Posterior cingulate gyrus (tissue), 11 donors: Measurements from ENCODE around the gene INSYN1.
"Not testable (repeated sequence)": the region's sequence is repeated elsewhere in the genome, so short reads cannot be mapped to it uniquely, and the experiment has no call there.

Source experiments
- DNase-seq, 10 donors: peaks; one replicate each; pipeline versions ENCODE4 v3.0.0 to v3.0.0-alpha.2; 2020 to 2021; ENCODE audit warnings: mixed read lengths in 3 of 10
- intact Hi-C: fragments of 100-400 bp; cut with DNase I; formaldehyde crosslinking; loops from one replicate; pipeline ENCODE4 v1.15.1; 2023

INSYN1 gene

DNA sequence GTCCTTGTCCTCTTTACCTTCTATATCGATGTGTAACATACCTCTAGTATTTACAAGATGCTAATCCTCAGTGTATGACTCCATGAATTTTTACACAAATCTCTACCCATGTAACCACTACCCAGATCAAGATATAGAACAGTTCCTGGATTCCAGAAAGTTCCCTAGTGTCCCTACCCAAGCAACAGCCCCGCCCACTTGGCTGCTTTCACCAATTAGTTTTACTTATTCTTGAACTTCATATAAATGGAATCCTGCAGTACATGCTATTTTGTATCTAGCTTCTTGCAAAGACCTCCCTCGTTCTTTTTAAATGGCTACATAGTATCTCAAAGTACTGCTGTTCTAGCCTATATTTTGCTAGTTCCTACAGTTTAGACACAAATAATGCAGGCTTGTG, 35.9 kb downstream of the INSYN1 start:
- DNase-seq, result peak in 1 of 10 donors; percentile 8
- intact Hi-C loops, result no loop called here

DNA sequence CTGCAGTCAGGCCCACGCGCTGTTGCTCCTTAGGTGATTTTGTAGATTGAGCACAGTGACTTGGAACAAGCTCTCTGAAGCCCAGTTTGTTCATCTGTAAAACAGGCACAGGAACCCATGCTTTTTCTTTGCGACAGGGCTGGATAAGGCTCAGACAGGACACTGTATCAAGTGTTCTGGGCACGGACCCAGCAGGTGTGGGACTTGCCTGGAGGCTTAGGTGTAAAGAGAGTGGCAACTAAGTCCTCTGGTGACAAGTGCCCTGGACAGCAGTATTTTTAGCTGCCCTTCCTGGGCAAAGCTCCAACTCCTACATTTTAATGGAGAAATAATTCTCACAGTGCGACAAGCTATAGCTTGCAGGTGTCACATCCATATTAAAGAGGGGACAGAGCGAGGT, 36.7 kb downstream of the INSYN1 start:
- intact Hi-C loops, result no loop called here
- peak in 1 of 10 donors; percentile 21 for DNase-seq

DNA sequence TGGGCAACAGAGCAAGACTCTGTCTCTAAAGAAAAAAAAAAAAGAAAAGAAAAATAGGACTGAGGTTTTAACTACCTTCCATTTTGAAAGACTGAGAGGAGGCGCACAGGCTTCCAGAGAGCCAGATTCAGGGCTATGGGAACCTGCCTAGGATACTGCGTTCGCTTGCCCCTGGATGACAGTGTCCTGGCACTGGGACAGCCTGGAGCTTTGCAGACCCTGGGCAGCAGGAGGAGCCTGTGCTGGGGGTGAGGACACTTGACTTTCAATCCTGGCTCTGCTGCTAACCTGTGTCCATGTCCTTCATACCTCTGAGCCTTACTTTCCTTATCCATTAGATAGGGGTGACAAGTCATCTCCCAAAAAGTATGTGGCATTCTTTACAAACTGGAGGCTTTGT, 37.7 kb downstream of the INSYN1 start:
- peak in 3 of 10 donors; percentile 27 to 67 (median 60) for DNase-seq
- intact Hi-C loops, result no loop called here

DNA sequence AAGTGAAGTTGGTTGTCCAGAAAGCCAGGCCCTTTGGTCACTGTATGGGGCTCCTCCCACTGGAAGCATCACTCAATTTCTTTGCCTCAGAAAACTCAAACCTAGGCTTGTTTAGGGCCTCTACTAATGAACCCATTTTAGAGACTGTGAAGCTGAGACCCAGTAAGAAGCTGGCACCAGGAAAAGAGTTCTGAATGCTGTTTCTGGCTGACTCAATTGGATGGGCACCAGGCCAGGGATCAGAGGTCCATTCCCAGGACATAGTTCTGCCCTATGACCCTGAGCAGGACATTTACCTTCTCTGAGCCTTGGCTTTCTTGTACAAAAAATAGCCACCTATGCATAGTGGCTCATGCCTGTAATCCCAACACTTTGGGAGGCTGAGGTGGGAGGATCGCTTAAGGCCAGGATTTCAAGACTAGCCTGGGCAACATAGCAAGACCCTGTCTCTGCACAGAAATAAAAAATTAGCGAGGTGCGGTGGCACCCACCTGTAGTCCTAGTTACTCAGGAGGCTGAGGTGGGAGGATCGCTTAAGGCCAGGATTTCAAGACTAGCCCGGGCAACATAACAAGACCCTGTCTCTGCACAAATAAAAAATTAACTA, 38.4 kb downstream of the INSYN1 start:
- intact Hi-C loops, result loop anchor here (5.0 kb wide), 1 partner anchor 193 kb away; no protein-coding TSS in a partner anchor
- DNase-seq, result peak in 2 of 10 donors; percentile 6 to 49

DNA sequence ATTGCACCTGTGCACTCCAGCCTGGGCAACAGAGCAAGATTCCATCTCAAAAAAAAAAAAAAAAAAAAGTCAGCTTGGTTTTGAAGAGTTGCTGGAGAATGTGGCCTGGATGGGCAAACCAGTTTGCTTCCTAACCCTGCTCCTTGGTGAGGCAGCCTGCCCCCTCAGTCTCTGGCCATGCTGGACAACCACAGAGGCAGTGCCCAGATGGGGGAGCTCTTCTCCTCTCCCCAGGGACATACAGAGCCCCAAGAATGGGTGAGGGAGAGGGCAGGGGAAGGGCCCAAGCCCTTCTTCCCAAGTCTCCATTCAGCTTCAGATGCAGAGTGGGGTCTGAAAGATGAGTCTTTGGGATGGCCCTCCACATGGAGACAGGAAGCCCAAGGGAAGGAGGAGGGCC, 41.0 kb downstream of the INSYN1 start:
- peak in 7 of 10 donors; percentile 16 to 88 (median 37) for DNase-seq
- intact Hi-C loops, result loop anchor here (5.0 kb wide), 1 partner anchor 195 kb away; no protein-coding TSS in a partner anchor

DNA sequence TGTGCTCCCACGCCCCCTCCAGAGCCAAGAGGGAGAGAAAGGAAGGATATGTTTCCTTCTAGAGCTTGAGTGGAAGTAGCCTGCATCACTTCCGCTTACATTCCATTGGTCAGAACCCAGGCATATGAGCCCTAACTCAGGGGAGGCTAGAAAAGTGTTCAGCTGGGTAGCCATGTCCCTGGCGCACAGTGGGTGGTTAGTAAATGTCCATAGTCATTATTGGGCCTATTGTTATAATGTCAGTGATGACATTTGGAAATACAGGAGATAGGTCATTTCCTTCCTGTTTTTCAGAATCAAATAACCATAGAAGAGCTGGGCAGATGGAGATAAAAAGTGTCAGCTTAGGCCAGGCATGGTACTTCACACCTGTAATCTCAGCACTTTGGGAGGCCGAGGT, 41.6 kb downstream of the INSYN1 start:
- peak in 2 of 10 donors; percentile 6 to 29 for DNase-seq
- intact Hi-C loops, result loop anchor here (5.0 kb wide), 1 partner anchor 196 kb away; no protein-coding TSS in a partner anchor

DNA sequence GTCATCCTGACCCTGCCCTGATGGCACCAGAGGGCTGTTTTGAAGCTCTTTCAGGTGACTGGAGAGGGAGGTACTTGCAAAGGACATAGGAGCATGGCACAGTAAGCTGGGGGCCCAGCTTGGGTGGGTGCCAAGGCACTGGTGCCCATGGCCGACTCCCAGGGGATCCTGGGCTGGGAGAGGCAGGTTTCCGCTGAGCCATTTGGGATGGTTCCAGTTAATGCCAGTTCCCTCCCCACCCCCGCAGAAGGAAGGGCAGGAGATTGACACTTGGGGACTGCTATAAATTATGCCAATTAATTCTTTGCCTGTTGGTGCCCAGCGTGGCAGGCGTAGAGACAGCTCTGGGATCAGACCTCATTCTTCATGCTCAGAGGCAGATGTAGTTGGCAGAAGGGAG, 42.8 kb downstream of the INSYN1 start:
- peak in 3 of 10 donors; percentile 44 to 70 (median 49) for DNase-seq
- intact Hi-C loops, result loop anchor here (5.0 kb wide), 1 partner anchor 197 kb away; no protein-coding TSS in a partner anchor

DNA sequence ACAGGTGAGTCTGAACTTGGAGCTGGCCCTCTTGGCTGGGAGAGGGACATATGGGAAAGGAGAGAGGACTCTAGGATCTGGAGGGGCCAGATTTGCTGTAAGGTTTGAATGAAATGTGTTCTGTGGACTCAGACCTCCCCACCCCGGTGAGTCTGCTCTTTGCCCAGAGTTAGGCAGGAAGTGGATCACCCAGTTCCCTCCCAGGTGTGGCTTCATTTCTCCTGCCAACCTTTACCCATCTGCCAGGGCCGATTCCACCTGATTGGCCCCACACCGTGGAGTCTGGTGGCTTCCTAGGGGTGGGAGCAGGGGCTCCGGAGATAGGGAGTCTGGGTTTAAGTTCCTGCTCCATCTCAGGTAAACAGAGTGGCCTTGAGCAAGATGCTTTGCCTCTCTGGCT, 43.5 kb downstream of the INSYN1 start:
- intact Hi-C loops, result loop anchor here (5.0 kb wide), 1 partner anchor 198 kb away; no protein-coding TSS in a partner anchor
- peak in 3 of 10 donors; percentile 33 to 48 (median 48) for DNase-seq

DNA sequence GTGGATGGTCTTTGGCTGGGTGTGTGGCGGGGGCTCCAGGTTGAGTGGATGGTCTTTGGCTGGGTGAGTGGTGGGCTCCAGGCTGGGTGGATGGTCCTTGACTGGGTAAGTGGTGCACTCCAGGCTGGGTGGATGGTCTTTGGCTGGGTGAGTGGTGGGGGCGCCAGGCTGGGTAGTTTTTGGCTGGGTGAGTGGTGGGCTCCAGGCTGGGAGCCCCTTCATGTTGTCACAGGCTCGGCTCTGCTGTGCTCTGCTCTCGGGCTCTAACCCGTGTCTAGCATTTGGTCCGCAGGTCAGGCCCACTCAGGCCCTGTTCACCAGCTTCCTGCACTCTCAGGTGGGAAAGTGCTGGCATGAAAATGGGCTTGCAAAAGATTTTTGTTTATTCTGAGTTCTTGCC, 43.9 kb downstream of the INSYN1 start:
- intact Hi-C loops, result no loop called here
- DNase-seq, result peak in 3 of 10 donors; percentile 52 to 74 (median 63)

DNA sequence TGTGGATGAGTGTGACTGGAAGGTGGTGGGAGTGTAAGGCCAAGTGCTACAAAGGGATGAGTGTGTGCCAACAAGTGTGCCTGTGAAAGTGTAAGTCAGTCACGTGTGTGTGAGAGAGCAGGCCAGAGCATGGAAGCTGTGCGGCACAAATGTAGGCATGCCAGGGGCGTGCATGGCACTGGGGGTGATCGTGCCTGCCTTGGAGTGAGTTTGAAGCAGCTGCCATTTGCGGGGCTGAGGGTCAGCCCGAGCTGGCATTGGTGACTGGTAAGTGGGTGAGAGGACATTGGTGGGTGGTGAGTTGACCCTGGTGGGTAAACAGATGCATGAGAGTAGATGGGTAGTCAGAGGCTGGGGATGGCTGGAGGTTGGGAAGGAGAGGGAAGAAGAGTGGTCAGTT, 44.5 kb downstream of the INSYN1 start:
- peak in 3 of 10 donors; percentile 13 to 66 (median 60) for DNase-seq
- intact Hi-C loops, result no loop called here

DNA sequence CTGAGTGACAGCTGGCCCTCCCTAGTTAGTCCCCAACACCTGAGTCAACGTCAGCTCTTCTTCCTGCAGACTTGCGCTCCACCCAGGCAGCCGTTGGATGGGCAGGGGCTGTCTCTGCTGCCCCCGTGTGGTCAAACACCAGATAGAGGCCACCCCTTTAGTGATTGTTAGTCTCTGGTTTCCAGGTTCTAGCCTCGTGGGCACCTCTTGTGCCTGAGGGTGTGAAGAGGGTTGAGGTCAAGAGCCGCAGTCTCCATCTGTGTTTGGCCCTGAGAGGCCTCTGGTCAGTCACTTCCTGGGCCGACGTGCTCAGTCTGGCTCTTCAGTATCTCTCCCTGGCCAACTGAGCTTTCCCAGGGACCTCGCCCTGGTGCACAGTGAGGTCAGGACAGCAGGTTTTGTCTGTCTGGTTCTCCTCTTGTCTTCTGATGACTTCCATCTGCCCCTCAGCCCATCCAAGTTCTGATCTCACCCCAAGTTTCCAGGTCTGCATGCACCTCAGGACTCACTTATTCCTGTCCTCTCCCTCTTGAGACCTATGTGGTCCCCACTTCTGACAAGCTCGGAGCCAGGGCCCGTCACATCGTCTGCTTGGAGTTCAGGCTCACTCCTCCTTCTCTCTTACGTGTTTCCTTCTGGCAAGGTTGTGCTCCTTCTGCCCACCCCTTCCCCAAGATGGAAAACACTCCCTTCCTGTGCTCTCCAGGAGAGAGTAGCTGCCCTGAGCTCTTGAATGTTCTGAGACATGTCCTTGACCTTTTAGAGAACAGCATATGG, 48.1 kb downstream of the INSYN1 start:
- intact Hi-C loops, result no loop called here
- peak; percentile 29 to 94 (median 63) for DNase-seq

DNA sequence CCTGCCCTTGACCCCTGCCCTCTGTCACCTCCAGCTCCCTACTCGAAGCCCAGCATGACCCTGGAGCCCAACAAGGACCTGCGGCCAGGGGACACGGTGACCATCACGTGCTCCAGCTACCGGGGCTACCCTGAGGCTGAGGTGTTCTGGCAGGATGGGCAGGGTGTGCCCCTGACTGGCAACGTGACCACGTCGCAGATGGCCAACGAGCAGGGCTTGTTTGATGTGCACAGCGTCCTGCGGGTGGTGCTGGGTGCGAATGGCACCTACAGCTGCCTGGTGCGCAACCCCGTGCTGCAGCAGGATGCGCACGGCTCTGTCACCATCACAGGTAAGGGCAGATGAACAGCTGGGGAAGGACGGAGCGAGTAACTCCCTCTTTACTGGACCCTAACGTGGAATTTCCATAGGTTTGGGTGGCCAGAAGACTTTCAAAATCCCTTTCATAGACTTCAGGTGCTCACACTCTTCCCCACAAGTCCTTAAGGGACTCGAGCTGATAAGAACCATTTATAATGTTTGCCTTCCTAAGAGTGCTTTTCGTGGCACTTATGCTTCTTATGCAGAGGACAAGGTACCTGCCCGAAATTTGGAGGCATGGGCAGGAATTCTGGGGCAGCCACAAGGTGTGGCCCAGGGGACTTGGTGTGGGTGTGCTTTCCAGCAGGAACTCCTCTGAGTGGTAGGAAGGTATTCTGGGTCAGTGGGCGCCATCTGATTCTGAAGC, 48.8 kb downstream of the INSYN1 start:
- intact Hi-C loops, result not testable (repeated sequence)
- DNase-seq, result peak in 2 of 10 donors; percentile 21 to 50

DNA sequence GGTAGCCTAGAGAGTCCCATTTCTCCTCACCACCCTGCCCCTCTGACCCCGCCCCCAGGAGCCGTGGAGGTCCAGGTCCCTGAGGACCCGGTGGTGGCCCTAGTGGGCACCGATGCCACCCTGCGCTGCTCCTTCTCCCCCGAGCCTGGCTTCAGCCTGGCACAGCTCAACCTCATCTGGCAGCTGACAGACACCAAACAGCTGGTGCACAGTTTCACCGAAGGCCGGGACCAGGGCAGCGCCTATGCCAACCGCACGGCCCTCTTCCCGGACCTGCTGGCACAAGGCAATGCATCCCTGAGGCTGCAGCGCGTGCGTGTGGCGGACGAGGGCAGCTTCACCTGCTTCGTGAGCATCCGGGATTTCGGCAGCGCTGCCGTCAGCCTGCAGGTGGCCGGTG, 49.5 kb downstream of the INSYN1 start:
- DNase-seq, result peak in 2 of 10 donors; percentile 61 to 80
- intact Hi-C loops, result not testable (repeated sequence)

DNA sequence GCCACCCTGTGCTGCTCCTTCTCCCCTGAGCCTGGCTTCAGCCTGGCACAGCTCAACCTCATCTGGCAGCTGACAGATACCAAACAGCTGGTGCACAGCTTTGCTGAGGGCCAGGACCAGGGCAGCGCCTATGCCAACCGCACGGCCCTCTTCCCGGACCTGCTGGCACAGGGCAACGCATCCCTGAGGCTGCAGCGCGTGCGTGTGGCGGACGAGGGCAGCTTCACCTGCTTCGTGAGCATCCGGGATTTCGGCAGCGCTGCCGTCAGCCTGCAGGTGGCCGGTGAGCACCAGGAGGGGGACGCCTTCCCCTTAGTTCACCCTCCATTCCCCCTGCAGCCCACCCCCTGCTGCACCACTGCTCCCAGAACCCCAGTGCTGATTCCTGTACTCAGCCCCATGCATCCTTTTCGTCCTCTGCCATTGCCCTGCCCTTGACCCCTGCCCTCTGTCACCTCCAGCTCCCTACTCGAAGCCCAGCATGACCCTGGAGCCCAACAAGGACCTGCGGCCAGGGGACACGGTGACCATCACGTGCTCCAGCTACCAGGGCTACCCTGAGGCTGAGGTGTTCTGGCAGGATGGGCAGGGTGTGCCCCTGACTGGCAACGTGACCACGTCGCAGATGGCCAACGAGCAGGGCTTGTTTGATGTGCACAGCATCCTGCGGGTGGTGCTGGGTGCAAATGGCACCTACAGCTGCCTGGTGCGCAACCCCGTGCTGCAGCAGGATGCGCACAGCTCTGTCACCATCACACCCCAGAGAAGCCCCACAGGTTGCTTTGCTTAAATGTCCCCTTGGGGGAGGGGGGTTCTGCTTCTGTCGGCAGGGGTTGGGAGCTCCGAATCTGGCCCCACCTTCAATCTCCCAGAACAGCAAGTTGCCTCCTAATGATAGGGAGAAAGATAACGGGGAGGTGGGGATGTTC, 50.6 kb downstream of the INSYN1 start:
- intact Hi-C loops, result not testable (repeated sequence)
- peak in 3 of 10 donors; percentile 51 to 67 (median 56) for DNase-seq

DNA sequence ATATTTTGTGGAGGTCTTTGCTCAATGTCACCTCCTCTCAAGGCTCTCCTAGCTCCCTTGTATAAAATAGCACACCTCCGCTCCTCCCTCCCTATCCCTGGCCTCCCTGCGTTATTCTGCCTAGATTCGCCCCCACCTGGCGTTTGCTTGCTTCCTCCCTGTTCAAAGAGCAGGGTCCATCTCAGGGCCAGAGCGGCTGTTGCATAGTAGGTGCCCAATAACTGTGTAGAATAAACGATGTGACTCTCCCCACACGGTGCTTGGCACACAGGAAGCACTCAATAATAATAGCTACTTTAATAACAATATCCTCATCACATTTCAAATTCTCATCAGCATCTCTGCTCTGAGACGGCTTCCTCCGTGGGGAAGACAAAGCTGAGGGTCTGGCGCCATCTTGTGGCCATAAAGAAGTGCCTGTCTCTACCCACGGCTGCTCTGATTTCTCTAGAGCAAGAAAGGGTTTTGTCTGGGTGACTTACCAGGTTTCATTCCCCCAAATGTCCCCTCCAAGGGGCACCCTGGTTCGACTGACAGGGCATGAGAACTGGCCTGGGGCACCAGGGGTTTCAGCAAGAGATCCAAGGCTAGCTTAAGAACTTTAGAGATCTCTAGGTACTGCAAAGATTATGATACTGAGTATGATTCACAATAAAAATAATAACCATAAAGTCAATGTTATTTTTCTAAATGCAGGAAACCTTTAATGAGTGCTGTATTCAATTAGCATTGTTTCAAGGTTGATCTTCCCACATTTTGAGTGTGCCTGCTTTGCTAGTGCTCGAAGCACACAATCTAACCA, 52.9 kb downstream of the INSYN1 start:
- intact Hi-C loops, result loop anchor here (1.0 to 2.0 kb wide), 3 partner anchors 63 to 395 kb away; no protein-coding TSS in a partner anchor
- peak; percentile 61 to 97 (median 84) for DNase-seq

DNA sequence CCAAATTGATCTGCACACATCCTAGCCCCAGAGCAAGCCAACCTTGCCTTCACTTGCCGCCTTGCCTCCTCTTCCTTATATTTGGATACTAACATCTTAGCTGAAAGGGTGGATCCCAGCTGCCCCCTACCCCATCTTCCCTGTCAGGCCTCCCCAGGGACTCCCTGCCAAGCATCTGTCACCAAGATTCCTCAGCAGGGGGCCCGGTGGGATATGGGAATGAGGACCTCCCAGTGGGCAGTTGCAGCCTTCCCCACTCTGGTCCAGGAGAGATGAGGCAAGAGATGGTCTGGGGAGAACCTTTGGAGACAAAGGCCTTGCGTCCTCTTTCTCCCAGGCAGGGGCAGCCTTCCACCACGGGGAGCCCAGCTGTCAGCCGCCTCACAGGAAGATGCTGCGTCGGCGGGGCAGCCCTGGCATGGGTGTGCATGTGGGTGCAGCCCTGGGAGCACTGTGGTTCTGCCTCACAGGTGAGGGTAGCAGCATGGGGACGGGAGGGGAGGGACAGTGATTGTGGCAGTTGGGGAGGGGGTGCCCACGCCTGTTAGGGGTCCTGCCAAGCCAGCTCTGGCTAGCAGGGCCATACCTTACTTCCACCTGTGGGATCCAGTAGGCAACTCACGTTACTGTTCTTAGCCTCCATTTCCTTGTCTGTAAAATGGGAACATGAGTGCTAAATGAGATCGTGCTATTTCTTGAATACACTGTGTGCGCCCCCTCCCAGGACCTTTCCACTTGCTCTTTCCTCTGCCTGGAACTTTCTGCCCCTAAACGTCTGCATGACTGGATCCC, 53.7 kb downstream of the INSYN1 start:
- intact Hi-C loops, result loop anchor here (1.0 to 2.0 kb wide), 3 partner anchors 63 to 395 kb away; no protein-coding TSS in a partner anchor
- DNase-seq, result peak in 3 of 10 donors; percentile 32 to 91 (median 83)

DNA sequence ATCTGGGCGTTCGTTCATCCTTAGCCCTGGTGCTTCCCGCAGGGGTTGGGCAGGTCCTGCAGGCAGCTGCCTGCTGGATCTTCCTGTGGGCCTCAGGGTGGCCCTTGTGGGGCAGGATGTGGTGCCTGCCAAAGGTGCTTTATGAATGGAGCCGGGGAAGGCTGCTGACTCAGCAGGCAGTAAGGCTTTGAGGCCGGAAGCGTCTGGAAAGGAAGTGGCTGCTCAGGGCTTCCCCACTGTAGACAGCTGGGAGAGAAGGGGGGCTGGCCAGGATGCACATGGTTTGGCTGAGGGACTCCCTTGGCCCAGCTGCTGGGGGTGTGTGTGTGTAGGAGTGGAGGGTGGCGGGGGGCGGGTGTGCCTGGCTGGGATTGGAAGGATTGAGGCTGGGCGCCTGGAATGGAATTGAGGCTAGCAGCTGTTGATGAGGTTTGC, 56.1 kb downstream of the INSYN1 start:
- peak; percentile 51 to 94 (median 59) for DNase-seq
- intact Hi-C loops, result no loop called here

DNA sequence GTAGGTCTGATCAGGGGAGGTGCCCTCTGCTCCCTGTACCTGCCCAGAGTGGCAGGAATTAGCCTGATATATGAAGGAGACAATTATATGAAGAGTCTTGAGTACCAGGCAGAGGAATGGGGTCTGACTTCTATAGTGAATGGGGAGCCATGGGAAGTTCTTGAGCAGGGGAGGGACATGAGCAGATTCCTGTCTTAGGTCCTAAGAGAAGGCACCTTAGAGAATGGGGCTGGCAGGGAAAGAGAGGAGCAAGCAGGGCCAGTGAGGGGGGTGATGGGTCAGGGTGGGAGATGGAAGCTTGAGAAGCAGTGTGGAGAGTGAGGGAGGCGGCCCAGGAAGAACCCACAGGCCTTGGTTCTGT, 56.5 kb downstream of the INSYN1 start:
- intact Hi-C loops, result no loop called here
- no peak for DNase-seq
